ENCODE results near the gene CDH23.

The CDH23 gene

GRCh38 chr10:71761105-71761511 is 364.4 kb downstream of the CDH23 start:
- in situ Hi-C loops (cut with HindIII; ENCODE audit: low sequenced_read_pairs): no loop called here
- no peak for DNase-seq (ENCODE audit: low read depth, low spot score)
- TF ChIP-seq, protein P1, sequence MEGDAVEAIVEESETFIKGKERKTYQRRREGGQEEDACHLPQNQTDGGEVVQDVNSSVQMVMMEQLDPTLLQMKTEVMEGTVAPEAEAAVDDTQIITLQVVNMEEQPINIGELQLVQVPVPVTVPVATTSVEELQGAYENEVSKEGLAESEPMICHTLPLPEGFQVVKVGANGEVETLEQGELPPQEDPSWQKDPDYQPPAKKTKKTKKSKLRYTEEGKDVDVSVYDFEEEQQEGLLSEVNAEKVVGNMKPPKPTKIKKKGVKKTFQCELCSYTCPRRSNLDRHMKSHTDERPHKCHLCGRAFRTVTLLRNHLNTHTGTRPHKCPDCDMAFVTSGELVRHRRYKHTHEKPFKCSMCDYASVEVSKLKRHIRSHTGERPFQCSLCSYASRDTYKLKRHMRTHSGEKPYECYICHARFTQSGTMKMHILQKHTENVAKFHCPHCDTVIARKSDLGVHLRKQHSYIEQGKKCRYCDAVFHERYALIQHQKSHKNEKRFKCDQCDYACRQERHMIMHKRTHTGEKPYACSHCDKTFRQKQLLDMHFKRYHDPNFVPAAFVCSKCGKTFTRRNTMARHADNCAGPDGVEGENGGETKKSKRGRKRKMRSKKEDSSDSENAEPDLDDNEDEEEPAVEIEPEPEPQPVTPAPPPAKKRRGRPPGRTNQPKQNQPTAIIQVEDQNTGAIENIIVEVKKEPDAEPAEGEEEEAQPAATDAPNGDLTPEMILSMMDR (IDR thresholded peaks at IDR 0.05; ENCODE audit: low read depth, low read length): no peak
- no peak overlapping the region for H3K4me3 ChIP-seq (ENCODE audit: low read depth, low read length)

- no peak for DNase-seq (ENCODE audit: low read depth, low spot score)
- TF ChIP-seq, protein P1 (IDR thresholded peaks at IDR 0.05; ENCODE audit: low read depth, low read length): peak; percentile 22
- H3K4me3 ChIP-seq (ENCODE audit: low read depth, low read length): no peak overlapping the region
- in situ Hi-C loops (cut with HindIII; ENCODE audit: low sequenced_read_pairs): no loop called here
Observed at GRCh38 chr10:71761541-71762113, 364.9 kb downstream of the CDH23 start.

GRCh38 chr10:71762324-71762723 is 365.6 kb downstream of the CDH23 start:
- in situ Hi-C loops (cut with HindIII; ENCODE audit: low sequenced_read_pairs): no loop called here
- no peak for DNase-seq (ENCODE audit: low read depth, low spot score)
- TF ChIP-seq, protein P1 (IDR thresholded peaks at IDR 0.05; ENCODE audit: low read depth, low read length): no peak
- no peak overlapping the region for H3K4me3 ChIP-seq (ENCODE audit: low read depth, low read length)

DNA sequence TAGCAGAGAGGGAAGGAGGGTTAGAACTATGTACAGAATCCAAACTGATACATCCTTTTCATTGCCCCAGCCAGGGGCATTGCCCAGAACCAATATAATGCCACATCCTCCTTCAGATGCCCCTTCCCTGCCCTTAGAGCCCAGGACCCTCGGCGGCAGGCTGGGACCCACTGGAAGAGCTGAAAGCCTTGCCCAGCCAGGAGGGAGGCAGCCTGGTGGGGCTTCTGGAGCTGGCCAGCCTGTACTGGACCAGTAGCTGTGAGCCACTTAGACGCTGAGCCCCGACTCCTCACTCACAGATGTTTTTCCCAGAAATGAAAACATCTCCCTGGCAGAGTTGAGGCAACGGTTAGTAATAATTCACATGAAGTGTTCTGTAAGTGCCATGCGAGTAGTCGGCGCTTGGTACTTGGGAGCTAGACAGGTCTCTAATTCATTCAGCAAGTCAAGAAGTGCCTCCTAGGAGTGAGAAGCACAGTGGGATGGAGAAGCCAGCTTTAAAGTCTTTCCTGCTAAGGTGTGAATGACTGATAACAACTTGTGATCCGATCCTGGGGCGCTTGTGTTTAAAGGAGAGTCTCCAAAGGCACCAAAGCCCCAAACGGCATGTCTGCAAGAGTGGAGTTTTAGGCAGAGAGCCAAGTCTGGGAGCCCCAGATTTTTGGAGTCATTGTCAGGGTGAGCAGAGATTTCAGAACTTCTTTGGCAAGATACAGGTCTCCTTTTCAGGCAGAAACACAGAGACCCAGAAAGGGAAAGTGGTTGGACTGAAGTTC is 366.8 kb downstream of the CDH23 start:
- in situ Hi-C loops (cut with HindIII; ENCODE audit: low sequenced_read_pairs): no loop called here
- no peak for DNase-seq (ENCODE audit: low read depth, low spot score)
- TF ChIP-seq, protein P1 (IDR thresholded peaks at IDR 0.05; ENCODE audit: low read depth, low read length): no peak
- H3K4me3 ChIP-seq (ENCODE audit: low read depth, low read length): no peak overlapping the region

DNA sequence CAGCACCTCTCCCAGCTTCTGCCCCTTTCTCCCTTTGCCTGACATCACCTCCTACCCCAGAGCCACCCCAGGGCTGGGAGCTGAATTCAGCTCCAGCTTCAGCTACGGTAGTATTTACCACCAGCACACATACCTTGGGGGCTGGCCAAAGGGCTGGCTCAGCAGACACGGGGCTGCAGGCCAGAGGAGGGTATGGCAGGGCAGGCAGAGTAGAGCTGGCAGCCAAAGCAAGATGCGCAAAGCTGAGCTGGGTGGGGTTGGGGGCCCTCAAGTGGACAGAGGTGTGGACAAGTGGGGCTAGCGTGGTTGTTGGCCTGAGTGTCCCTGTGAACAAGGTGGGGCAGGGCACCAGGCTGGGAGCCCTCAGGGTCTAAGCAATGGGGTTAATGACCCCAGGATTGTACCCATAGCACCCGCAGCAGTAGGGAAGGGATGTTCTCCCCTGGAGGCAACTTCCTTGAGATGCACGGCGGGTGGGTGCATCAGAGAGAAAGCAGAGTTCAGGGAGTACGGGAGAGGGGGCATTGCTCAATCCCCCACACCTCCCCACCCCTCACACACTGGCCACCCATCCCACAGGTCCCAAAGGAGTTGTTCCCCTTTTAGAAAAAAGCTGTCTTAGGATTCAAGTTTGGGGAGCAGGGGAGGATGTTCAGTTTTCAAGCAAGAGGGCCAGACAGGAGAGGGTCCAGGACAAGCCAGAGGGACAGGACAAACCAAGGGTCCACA is 368.6 kb downstream of the CDH23 start:
- TF ChIP-seq, protein P1 (IDR thresholded peaks at IDR 0.05; ENCODE audit: low read depth, low read length): no peak
- in situ Hi-C loops (cut with HindIII; ENCODE audit: low sequenced_read_pairs): no loop called here
- H3K4me3 ChIP-seq (ENCODE audit: low read depth, low read length): no peak overlapping the region
- DNase-seq (ENCODE audit: low read depth, low spot score): peak; percentile 26

DNA sequence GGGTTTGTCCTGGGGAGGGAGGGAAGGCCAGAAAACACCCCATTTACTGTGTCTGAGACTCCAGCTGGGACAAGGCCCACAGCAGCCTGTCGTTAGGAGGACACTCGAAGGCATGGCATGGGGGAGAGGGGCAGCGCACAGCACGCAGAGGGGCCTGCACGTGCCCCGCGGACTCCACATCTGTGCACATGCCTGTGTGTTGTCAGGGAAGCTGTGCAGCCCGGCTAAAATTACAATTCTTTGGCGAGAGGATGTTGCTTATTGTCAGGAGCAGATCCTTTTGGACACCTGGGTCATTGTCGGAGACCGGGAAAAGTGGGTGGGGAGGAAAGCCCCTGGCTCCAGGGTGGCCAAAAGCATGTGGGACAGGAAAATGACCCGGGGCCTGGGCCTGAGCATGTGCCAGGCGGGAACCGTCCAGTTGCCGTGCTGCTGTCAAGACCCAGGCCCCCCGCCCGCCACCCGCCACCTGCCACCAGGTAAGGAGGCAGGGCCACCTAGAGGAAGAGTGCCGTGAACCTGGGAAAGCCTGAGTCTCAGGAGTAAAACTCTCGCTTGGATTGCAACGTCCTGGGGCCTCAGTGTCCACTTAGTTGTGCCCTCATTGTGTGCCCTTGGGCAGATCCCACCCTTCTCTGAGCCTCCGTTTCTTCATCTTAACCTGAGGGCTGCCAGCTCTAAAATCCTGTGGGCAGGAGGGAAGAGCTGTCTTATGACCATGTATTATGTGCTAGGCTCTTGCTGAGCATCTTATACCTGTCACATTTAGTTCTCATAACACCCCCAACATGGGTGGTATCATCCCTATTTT is 369.4 kb downstream of the CDH23 start:
- H3K4me3 ChIP-seq (ENCODE audit: low read depth, low read length): no peak overlapping the region
- TF ChIP-seq, protein P1 (IDR thresholded peaks at IDR 0.05; ENCODE audit: low read depth, low read length): no peak
- DNase-seq (ENCODE audit: low read depth, low spot score): no peak
- in situ Hi-C loops (cut with HindIII; ENCODE audit: low sequenced_read_pairs): no loop called here

All from astrocyte of the spinal cord (primary cell).